GM19372 (cell line): Measurements from ENCODE around the gene CNNM2.
"Not testable (repeated sequence)": the region's sequence is repeated elsewhere in the genome, so short reads cannot be mapped to it uniquely, and the experiment has no call there.

Experiments used
- ATAC-seq: cut with Tn5 transposase; IDR thresholded peaks from one replicate; pipeline ENCODE4 v1.9.1; 2021; ENCODE audit warnings: mild to moderate bottlenecking, low read depth, moderate library complexity; ENCODE audit not compliant: unreplicated experiment

The CNNM2 gene

GRCh38 chr10:103127241-103127640, 209.1 kb downstream of the CNNM2 start:
- no peak for ATAC-seq

GRCh38 chr10:103130180-103130579, 212.1 kb downstream of the CNNM2 start:
- not testable (repeated sequence) for ATAC-seq

GRCh38 chr10:103130910-103131309, 212.8 kb downstream of the CNNM2 start:
- ATAC-seq, result no peak

GRCh38 chr10:103135168-103135567, 217.1 kb downstream of the CNNM2 start:
- ATAC-seq, result not testable (repeated sequence)

- no peak for ATAC-seq
Observed at GRCh38 chr10:103139803-103140202, 221.7 kb downstream of the CNNM2 start.
